HG03442 (cell line): ENCODE data around the gene DNAJC4.

ENCODE experiments used
- ATAC-seq: cut with Tn5 transposase; IDR thresholded peaks from one replicate; pipeline ENCODE4 v1.9.1; 2021; ENCODE audit warnings: mild to moderate bottlenecking, moderate library complexity; ENCODE audit not compliant: unreplicated experiment

DNAJC4 gene

GRCh38 chr11:64255135-64256128 lies 25.1 kb downstream of the DNAJC4 start:
- ATAC-seq, result no peak

DNA sequence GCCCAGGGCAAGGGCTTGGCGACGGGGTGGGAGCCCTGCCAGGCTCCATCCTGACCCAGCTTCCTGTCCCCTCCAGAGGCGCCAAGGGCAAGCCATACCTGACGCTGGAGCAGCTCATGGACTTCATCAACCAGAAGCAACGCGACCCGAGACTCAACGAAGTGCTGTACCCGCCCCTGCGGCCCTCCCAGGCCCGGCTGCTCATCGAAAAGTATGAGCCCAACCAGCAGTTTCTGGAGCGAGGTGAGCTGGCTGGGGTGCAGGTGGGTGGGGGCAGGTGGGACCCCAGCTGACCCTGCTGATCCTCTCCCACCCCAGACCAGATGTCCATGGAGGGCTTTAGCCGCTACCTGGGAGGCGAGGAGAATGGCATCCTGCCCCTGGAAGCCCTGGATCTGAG lies 26.0 kb downstream of the DNAJC4 start:
- ATAC-seq, result no peak

DNA sequence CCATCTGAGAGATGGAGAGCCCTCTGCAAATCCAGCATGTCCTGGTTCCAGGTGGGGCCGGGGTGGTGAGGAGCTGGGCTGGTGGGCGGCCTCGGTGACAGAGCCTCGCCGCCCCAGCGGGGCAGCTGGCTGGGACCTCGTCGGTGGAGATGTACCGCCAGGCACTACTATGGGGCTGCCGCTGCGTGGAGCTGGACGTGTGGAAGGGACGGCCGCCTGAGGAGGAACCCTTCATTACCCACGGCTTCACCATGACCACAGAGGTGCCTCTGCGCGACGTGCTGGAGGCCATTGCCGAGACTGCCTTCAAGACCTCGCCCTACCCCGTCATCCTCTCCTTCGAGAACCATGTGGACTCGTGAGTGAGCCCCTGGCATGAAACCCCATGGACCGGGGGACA lies 28.0 kb downstream of the DNAJC4 start:
- ATAC-seq, result no peak

DNA sequence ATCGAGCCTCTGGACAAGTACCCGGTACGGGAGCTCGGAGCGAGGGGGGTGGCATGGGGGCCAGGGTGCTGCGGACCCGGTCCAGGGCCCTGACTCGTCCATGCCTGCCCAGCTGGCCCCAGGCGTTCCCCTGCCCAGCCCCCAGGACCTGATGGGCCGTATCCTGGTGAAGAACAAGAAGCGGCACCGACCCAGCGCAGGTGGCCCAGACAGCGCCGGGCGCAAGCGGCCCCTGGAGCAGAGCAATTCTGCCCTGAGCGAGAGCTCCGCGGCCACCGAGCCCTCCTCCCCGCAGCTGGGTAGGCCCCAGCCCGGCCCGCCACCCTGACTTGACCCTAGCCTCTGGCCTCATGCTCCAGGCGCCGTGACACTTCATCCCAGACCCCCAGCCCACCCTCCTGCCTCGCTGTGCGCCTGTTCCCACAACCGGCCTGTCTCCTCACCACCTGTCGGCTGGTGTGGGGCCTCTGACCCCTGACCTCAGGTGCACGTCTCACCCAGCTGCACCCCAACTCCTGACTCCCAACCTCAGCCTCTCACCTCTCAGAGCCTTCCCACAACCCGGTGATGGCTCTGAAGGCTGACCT lies 28.7 kb downstream of the DNAJC4 start:
- ATAC-seq, result no peak

DNA sequence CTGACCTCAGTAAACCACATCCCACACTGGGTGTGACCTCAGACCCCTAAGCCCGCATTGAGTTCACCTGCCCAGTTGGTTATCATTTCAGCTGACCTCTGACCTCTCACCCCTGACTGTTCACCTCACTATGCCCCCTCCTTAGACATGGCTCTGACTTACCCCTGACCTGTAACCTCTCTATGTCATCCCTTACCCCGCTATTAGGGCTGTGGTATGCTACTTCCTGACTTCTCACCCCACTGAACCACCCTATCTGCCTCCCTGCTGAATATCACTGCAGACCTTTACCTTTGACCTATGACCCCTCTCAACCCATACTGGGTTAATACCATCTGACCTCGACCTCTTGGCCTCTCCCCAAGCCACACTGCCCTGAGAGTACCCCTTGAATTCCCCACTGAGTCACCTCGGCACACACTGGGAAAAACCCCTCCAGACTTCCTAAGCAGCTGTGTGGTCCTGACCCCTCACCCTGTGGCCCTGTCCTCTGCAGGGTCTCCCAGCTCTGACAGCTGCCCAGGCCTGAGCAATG lies 29.3 kb downstream of the DNAJC4 start:
- ATAC-seq, result no peak

DNA sequence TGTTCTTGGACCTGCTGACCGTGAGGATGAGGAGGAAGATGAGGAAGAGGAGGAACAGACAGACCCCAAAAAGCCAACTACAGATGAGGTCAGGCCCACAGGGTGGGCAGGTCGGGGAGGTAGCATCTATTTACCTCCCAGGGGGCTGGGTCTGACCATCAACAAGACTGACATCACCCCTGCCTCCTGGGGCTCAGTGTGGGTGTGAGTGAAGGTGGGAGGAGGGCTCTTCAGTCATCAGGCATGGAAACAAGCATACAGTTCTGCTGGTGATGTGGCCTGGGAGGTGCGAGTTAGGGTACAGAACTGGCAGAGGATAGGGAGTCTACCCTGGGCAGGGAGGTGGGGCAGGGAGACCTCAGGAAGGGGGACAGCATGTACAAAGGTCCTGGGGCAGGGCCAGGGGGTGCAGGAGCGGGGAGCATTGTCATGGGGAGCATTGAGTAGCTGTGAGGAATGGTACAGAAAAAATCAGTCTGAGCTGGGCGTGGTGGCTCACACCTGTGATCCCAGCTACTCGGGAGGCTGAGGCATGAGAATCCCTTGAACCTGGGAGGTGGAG lies 29.9 kb downstream of the DNAJC4 start:
- ATAC-seq, result no peak

GRCh38 chr11:64261556-64262080 lies 31.3 kb downstream of the DNAJC4 start:
- no peak for ATAC-seq

DNA sequence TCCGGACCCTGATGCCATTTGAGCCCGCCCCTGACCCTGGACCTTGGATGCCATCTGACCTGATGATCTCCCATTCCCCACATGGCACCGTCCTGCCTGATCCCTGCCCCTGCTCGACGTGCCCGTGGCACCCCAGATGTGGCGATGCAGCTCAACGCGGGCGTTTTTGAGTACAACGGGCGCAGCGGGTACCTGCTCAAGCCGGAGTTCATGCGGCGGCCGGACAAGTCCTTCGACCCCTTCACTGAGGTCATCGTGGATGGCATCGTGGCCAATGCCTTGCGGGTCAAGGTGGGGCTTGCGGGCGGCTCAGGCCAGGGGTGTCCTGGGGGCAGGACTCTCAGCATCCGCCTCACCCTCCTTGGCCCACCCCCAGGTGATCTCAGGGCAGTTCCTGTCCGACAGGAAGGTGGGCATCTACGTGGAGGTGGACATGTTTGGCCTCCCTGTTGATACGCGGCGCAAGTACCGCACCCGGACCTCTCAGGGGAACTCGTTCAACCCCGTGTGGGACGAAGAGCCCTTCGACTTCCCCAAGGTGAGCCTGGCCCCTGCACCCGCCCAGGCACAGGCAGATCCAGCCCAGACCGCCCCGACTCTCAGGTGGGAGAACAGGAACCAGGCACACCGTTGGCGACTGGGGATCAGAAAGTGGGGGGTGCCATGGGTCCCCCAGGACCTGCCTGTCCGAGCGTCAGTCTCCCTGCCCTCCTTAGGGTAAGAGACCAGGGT lies 32.1 kb downstream of the DNAJC4 start:
- no peak for ATAC-seq

DNA sequence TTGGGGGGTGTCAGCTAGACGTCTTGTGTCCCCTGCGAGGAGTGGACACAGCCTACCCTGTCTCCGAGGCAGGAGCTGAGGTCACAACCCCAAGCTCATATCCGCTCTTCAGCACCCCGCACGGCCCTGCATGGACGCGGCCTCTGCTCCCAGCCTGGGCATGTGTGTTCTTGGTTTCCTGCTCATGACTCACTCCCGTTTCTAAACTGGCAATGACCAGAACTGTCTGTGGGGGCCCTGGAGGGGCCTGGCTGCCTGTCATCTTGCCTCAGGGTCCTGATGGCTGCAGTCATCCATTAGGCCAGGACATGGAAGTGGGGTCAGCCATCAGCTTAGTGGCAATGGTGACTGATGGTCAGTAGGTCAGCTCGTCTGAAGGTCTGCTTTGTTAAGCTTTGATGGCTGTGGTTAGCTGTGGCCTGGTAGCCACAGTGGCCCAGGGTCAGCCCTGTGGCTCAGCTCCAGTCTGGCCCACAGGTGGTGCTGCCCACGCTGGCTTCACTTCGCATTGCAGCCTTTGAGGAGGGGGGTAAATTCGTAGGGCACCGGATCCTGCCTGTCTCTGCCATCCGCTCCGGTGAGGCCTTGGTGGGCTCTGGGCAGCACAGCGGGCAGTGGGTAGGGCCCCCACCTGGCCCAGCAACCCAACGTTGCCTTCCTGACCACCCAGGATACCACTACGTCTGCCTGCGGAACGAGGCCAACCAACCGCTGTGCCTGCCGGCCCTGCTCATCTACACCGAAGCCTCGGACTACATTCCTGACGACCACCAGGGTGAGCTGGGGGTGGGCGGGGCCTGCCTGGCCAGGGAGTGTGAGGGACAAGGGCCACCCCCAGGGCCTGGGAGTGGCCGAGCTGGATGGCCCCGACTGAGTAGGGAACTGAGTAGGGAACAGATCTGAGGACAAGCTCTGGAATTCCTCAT lies 32.9 kb downstream of the DNAJC4 start:
- ATAC-seq, result no peak

GRCh38 chr11:64263947-64264317 lies 33.6 kb downstream of the DNAJC4 start:
- ATAC-seq, result no peak

GRCh38 chr11:64264371-64264852 lies 34.1 kb downstream of the DNAJC4 start:
- no peak for ATAC-seq

- no peak for ATAC-seq
Observed at GRCh38 chr11:64265176-64266160, 35.1 kb downstream of the DNAJC4 start.

- no peak for ATAC-seq
Observed at GRCh38 chr11:64266339-64266738, 36.0 kb downstream of the DNAJC4 start.

GRCh38 chr11:64267207-64267945 lies 37.0 kb downstream of the DNAJC4 start:
- ATAC-seq, result no peak

DNA sequence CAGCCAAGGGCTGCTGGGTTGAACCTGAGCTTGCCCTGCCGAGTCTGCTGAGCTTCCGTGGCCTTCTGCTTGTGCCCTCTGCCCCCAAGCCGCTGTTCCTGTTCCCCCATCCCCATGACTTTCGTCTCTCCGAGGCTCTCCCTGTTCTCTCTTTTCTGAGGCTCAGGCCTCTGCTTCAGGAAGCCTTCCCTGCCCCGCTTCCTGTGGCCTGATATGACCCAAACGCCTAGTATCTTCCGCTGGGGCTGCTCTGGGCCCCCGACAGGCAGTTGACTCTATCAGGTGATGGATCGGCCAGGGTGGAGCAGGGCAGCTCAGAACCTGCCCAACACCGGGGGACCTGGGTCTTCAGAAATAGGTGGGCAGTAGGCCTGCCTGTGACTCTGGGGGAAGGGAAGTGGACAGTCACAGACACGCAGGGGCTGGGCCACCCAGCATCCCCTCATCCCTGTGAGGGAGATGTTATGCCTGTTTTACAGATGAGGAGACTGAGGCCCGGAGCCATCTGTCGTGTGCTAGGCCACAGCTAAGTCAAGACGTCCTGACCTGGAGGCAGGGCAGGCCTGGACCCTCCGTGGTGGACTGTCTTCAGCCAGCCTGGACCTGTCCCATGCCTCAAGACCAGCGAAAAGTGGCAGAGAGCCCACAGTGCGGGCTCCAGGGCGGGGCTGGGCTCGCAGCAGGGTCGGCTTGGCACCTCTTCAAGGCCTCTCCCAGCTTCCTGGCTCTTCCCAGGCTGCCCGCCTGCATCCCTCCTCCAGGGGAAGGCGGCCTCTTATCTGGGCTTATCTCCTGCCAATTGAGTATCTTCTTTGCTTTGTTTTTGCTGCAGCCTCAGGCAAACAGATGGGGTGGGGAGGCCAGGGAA lies 37.9 kb downstream of the DNAJC4 start:
- no peak for ATAC-seq

DNA sequence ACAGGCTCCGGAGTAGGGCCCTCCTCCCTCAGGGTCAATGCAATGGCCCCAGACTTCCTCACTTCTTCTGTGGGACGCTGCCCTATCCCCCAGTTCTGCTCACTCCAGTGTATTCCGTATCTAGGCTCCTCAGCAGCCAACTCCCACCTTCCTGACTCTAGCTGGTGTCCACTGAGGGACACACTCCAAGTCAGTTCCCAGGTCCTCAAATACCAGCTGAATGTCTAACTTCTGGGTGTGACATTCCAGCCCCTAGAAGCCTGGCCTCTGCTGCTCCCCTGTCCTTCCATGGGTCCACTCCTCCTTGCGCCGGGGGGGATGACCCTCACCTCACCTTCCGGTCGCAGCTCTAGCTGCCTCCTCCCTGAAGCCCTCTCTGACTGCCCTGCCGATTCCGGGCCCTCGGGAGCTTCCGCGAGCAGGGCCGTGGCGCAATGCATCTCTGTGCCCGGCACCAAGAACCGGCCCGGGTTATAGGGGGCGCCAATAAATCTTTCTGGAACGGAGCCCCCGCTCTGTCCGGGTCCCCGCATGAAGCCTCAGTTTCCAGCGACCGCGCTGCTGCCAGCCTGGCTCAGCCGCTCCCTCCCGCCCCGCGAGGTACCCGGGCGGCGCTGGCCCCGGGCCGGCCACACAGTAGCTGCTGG lies 38.7 kb downstream of the DNAJC4 start:
- ATAC-seq, result peak; percentile 6
